ENCODE data around the gene HEMGN. TPM values are rescaled to one million over a fixed set of nuclear protein-coding genes. Genes with fewer than 3 reads are reported as not detected.

Gene HEMGN
- not detected for total RNA-seq

GRCh38 chr9:97938081-97938644 is at the start of gene HEMGN:
HEMGN (minus strand) TSS chr9:97938172; CDS start chr9:97938136, 36 bp downstream.
- Histone ChIP-seq H3K4me3 (no peak within 1 kb of the TSS), H3K27me3 (no peaks in the 10 kb centered on the region), H3K4me1 (no peaks in the 10 kb centered on the region), H3K9me3 (no peaks in the 10 kb centered on the region), H3K36me3 (no peaks in the 10 kb centered on the region), H3K27ac (no peak within 1 kb of the TSS)
- intact Hi-C loops (cut with DNase I) = no loop called here
- no peak for DNase-seq (ENCODE audit: extremely low spot score in 2 of 2)
- TF ChIP-seq POLR2AphosphoS5 (IDR thresholded peaks at IDR 0.05; ENCODE audit: insufficient read depth in 1 of 2, low read depth in 1 of 2) (no peak), POLR2A (IDR thresholded peaks at IDR 0.05) (no peak), CTCF (IDR thresholded peaks at IDR 0.05) (no peak)

- DNase-seq (ENCODE audit: extremely low spot score in 2 of 2) = no peak
- intact Hi-C loops (cut with DNase I) = loop anchor here (10.0 kb wide), 1 partner anchor 63 kb away; the partner anchor contains the start of gene TRMO
- Histone ChIP-seq H3K4me3 (no peak overlapping the region), H3K9me3 (no peaks in the 10 kb centered on the region), H3K27me3 (no peaks in the 10 kb centered on the region), H3K27ac (no peak overlapping the region), H3K4me1 (peaks cover 71% of the 10 kb centered on the region), H3K36me3 (no peaks in the 10 kb centered on the region)
- no peak for TF ChIP-seq POLR2AphosphoS5 (IDR thresholded peaks at IDR 0.05; ENCODE audit: insufficient read depth in 1 of 2, low read depth in 1 of 2)
- no peak for TF ChIP-seq POLR2A (IDR thresholded peaks at IDR 0.05)
- TF ChIP-seq CTCF (IDR thresholded peaks at IDR 0.05) = no peak
These were observed 49.5 kb upstream of the HEMGN start for GRCh38 chr9:97987487-97987886.

GRCh38 chr9:97985058-97985861 is 47.3 kb upstream of the HEMGN start:
- no peak for DNase-seq (ENCODE audit: extremely low spot score in 2 of 2)
- intact Hi-C loops (cut with DNase I) = loop anchor here (10.0 kb wide), 1 partner anchor 60 kb away; the partner anchor contains the start of gene TRMO
- TF ChIP-seq POLR2A (IDR thresholded peaks at IDR 0.05) (no peak), CTCF (IDR thresholded peaks at IDR 0.05) (no peak), POLR2AphosphoS5 (IDR thresholded peaks at IDR 0.05; ENCODE audit: insufficient read depth in 1 of 2, low read depth in 1 of 2) (peak; percentile 6 to 59)

GRCh38 chr9:97984188-97985057 is 46.5 kb upstream of the HEMGN start:
- H3K36me3 ChIP-seq = no peaks in the 10 kb centered on the region
- DNase-seq (ENCODE audit: extremely low spot score in 2 of 2) = no peak
- H3K9me3 ChIP-seq = no peaks in the 10 kb centered on the region
- H3K27me3 ChIP-seq = no peaks in the 10 kb centered on the region
- H3K27ac ChIP-seq = peak overlapping the region; percentile 100
- peak overlapping the region; percentile 96 to 98 for H3K4me3 ChIP-seq
- intact Hi-C loops (cut with DNase I) = loop anchor here (5.0 to 10.0 kb wide), 2 partner anchors 60 to 73 kb away; partner anchors contain the start of genes NANS and TRMO
- TF ChIP-seq CTCF (IDR thresholded peaks at IDR 0.05) (no peak), POLR2AphosphoS5 (IDR thresholded peaks at IDR 0.05; ENCODE audit: insufficient read depth in 1 of 2, low read depth in 1 of 2) (peak in 1 of 2 donors; percentile 39), POLR2A (IDR thresholded peaks at IDR 0.05) (peak in 1 of 2 donors; percentile 71)
- peaks cover 72% of the 10 kb centered on the region for H3K4me1 ChIP-seq

More at GRCh38 chr9:97985058-97985861, 47.3 kb upstream of the HEMGN start:
- H3K4me1 ChIP-seq = peaks cover 73% of the 10 kb centered on the region
- peak overlapping the region; percentile 96 to 98 for H3K4me3 ChIP-seq
- H3K9me3 ChIP-seq = no peaks in the 10 kb centered on the region
- H3K36me3 ChIP-seq = no peaks in the 10 kb centered on the region
- peak overlapping the region; percentile 100 for H3K27ac ChIP-seq
- H3K27me3 ChIP-seq = no peaks in the 10 kb centered on the region
